Dermis microvascular lymphatic vessel endothelial cell (primary cell): ENCODE measurements around the gene CFAP73. TPM values are rescaled to one million over a fixed set of nuclear protein-coding genes. Genes with fewer than 3 reads are reported as not detected.
A peak's percentile ranks its signal among the peaks of the same experiment; 100 is the strongest.
"Not testable (repeated sequence)": the region's sequence is repeated elsewhere in the genome, so short reads cannot be mapped to it uniquely, and the experiment has no call there.

Experiments used
- DNase-seq, 2 donors: peaks; one replicate each; pipeline versions ENCODE4 v3.0.0 to v3.0.0-alpha.2; 2010; ENCODE audit warnings: low read depth in 2 of 2
- total RNA-seq: library from RNA; depleted of rRNA; stranded (reverse); fragments of >200 nt; gene quantifications from 2 replicates; pipeline ENCODE4 v1.2.1, GENCODE V29; 2014

Gene CFAP73
- not detected in 2 replicates for total RNA-seq

DNA sequence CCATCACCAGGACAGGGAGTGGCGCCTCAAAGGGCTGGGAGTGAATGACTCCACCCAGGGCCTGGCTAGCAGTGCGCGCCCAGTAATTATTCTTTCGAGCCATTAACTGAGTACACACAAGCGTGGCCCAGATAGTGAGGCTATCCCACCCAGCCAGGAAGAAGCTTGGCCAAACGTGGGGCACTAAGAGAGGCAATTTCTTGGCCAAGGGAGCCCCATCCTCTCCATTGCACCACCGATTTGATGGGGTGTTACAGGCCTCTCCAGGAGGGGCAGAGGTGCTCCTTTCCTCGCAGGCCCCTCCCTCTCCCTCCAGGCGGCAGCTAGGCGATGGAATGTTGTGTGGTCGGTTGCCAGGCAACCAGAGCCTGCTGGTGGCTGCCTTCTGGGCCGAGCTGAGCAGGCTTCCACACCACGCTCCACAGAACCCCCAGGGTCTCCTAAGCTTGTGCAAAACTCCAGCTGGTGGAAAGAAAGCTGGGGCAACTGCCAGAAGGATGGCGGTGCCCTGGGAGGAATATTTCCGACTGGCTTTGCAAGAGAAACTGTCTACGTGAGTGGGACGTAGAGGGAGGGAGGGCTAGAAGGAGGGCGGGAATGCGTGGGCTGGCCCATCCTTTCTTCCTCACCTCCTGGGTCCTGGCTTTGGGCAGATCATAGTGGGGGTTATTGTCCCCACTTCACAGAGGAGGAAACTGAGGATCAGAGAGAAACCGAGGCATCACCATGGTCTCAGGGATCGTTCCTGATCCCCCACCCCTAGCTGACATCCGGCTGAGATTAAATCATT, at the start of gene CFAP73:
Gene CFAP73, plus strand, starts transcription at position 364 of the 790 bp plus-strand sequence. Its CDS starts 134 bp downstream, at position 498.
- DNase-seq = peak; percentile 47 to 56

GRCh38 chr12:113099764-113100163, 49.8 kb upstream of the CFAP73 start:
- no peak for DNase-seq

DNA sequence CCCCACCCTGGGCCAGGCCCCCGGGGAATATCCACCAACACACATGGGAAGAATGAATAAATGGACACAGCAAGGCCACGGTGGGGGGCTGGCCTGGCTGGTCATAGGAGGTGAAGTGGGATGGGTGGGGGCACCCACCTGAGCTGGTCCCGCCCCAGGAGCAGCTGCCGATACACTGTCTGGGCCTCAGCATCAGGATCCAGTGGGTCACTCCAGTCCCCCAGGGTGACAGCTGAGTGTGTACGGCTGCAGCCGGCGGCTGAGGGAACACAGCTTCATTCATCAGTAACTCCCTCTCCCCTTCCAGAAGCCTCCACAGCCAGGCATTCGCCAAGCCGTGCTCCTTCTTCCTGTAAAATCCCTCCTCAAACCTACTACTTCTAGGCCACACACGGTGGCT, 47.8 kb upstream of the CFAP73 start:
- no peak for DNase-seq

DNA sequence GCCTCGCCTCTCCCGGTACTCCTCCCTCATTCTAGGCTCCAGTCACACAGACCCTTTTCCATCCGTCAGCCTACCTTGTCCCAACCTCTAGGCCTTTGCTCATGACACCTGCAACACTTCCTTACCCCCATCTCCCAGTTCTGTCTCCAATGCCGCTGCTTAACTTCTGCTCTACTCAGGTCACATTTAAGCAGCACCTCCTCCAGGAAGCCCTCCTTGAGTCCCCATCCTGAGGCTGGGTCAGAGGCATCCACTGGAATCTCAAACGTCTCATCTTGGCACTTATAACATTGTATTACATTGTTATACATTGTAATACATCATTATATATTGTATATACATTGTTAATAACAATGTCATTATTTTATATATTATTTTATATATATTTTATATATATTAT, 46.7 kb upstream of the CFAP73 start:
- no peak for DNase-seq

GRCh38 chr12:113103756-113104450, 45.6 kb upstream of the CFAP73 start:
- DNase-seq = no peak

DNA sequence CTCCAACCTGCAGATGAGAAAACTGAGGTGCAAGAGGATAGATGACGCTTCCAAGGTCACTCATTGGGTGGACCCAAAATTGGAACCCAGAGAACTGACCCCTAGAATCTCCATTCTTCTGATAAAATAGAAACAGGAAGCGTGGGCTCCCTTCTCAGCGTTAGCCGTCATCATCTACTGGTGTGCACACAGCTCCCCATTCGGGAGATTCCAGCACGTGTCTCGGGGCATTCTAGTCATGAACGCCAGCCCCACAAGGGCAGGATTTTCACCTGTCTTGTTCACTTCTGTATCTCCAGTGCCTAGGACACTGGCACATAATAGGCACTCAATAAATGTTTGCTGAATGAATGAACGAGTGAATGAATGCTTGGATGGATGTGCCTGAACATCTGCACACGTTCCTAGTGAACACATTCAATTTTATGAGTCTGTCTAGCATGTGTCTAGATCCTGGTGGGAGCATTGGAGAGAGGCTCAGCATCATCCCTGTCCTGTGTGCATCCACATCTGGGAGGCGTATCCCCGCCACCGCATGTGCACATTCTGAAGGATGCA, 44.5 kb upstream of the CFAP73 start:
- no peak for DNase-seq

DNA sequence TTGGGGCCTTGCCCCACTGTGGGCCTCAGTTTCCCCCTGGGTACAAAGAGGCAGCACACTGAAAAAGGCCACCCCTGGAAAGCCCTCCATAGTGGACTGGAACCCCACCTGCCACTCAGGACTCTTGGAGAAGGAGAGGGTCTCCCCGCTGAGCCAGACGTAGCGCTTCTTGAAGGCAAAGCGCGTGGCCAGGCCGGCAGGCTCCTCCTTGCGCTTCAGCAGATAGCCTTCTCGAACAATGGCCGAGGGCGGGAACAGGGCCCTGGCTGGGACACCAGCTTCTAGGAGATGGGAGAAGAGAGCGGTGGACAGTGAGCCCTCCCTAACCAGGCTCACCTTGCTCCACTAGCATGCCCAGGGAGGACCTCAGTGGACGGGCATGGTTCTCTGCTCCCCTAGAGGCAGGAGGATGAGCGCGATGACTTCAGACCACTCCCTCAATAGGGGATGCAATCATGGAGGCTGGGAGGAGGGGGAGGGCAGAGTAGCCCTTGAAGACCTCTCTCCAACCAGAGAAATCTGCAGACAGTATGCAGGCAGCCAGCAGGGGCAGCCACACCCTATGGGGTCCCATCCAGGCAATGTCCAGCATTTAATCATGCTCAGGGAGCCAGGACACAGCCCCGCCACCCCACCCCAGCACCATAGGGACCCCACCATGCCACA, 43.8 kb upstream of the CFAP73 start:
- no peak for DNase-seq

- DNase-seq = no peak
Observed at GRCh38 chr12:113106361-113106760, 43.2 kb upstream of the CFAP73 start.

DNA sequence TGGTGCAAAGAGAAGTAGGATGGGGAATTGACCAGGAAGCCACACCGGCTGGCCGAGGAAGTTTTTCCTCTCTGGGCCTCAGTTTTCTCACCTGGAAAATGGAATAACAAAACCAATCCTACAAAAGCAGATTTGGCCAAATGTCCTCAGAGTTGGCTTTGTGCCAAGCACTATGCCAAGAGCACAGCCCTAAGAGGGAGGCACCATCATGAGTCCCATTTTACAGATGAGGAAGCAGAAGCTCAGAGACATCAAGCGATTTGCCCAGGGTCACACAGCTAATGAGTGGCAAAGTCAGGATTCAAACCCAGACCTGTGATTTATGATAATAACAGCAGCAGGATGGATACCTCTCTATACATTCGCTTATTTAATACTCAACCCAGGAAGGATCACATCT, 41.2 kb upstream of the CFAP73 start:
- DNase-seq = no peak

- no peak for DNase-seq
Observed at GRCh38 chr12:113109360-113109759, 40.2 kb upstream of the CFAP73 start.

DNA sequence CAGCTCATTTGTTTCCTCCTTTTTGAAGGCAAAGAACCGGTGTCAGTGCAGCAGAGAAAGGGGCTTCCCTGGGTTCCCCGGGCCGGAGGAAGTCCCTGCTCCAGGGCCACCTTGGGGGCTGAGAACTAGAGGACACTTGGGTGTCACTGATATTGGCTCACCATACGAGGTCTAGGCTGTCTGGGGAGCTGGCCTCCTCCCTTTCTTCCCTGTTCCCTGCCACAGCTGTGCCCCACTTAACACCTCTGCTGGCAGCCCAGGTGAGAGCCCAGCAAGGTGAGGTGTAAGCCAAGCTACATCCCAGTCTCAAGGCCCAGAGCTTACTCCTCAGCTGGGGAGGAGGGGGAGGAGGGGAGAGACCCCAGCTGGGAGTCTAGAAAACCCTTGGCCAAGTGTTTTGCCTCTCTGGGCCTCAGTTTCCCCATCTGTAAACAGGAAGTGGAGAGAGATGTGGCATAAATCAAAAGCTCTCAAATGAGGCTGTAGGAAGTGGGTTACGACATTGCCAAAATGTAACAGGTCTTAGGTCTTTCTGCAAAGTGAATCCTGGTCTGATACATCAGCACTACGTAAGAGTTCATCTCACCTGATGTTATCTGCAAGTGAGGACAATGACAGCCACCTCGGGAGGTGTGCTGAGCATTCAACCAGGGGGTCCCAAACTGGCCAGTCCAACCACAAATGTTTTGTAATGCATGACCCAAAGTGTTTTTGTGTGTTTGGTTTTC, 39.5 kb upstream of the CFAP73 start:
- DNase-seq = no peak

- no peak for DNase-seq
Observed at GRCh38 chr12:113111247-113111646, 38.3 kb upstream of the CFAP73 start.

- no peak for DNase-seq
Observed at GRCh38 chr12:113112043-113112899, 37.3 kb upstream of the CFAP73 start.

- no peak for DNase-seq
Observed at GRCh38 chr12:113113397-113113796, 36.1 kb upstream of the CFAP73 start.

DNA sequence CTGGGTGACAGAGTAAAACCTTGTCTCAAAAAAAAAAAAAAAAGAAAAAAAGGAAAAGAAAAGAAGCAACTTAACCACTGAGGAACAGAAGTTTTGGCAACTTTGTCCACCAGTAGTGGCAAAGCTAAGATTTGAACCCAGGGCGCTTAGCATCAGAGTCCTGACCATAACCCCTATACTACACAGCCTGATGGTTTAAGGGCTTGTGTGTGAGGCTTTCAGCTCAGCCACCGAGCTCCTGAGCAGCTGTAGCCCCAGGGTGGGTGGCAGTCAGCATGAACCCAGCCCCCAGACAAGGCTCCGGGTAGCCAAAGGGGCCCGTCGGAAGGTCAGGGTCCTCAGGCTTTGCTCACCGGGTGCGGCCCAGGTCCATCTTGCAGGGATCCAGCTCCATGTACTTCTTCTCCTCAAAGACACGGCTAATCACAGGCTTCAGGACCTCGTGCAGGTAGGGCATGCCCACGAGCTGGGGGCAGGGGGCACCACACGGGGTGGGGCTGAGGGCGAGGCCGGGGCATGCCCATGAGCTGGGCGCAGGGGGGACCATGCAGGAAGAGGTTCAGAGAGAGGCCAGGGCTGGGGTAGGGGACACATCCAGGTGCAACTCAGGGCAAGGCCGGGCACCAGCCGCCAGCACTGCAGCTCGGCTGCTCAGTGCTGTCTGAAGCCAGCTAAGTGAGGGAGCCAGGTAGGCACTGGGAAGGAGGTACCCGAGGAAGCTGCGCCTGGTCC, 34.9 kb upstream of the CFAP73 start:
- DNase-seq = no peak

- no peak for DNase-seq
Observed at GRCh38 chr12:113115455-113116126, 33.9 kb upstream of the CFAP73 start.

- DNase-seq = no peak
Observed at GRCh38 chr12:113116875-113117274, 32.6 kb upstream of the CFAP73 start.

DNA sequence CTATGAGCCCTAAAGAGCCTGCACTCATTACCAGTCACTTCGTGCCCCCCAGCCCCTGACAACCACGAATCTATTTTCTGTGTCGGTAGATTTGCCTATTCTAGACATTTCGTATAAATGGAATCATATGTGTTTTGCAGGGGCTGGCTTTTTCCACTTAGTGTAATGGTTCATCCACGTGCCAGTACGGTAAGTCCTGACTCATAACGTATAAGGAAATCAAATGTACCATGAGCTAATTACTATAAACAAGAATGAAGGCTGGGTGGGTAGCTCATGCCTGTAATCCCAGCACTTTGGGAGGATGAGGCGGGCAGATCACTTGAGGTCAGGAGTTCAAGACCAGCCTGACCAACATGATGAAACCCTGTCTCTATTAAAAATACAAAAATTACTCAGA, 31.8 kb upstream of the CFAP73 start:
- DNase-seq = not testable (repeated sequence)

- DNase-seq = no peak
Observed at GRCh38 chr12:113118142-113118541, 31.4 kb upstream of the CFAP73 start.
